ENCODE results near the gene CDH4. TPM values are rescaled to one million over a fixed set of nuclear protein-coding genes. Genes with fewer than 3 reads are reported as not detected.
A peak's percentile ranks its signal among the peaks of the same experiment; 100 is the strongest.
"Not testable (repeated sequence)": the region's sequence is repeated elsewhere in the genome, so short reads cannot be mapped to it uniquely, and the experiment has no call there.

CDH4 gene
- total RNA-seq, 1 donor from 2014 or later, result 0.99 TPM

DNA sequence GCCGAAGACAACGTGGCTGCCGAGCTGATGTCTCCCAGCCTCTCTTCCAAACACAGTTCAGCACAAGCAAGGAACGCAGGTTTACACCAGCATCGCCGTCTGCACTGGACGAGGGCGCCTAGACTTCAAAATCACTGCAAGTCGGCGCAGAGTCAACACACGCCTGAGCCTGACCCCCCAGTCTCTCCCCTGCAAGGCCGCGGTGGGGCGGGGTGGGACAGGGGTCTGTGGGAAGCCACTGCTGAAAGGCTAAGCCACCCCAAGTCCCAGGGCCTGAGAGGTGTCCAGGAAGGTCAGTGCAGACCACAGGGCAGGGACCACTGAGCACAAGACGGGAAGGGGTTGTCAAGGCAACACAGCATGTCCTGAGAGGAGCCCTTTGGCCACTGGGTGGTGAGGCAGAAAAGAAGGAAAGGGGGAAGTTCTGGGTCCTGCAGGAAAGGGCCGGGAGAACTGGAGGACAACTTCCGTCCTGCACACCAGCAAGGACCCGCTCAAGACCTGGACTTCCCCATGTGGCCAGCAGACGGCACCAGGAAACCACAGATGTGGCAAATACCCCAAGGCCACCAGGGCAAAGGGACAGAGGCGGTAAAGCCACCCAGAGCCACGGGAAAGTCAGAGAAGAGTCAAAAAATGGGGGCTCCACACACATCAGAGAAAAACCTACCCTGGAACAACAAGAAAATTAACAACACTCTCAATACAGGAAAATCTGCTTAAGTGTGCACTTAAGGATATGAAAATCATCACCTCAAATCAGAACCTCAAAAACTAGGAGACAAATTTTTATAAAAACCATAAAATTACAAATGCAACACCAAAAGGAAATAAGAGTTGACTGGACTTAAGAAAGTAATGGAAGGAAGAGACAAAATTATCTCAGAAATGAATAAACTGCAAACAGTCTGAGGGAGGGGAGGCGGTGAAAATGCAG is 728.9 kb downstream of the CDH4 start:
- TF ChIP-seq, protein P1, sequence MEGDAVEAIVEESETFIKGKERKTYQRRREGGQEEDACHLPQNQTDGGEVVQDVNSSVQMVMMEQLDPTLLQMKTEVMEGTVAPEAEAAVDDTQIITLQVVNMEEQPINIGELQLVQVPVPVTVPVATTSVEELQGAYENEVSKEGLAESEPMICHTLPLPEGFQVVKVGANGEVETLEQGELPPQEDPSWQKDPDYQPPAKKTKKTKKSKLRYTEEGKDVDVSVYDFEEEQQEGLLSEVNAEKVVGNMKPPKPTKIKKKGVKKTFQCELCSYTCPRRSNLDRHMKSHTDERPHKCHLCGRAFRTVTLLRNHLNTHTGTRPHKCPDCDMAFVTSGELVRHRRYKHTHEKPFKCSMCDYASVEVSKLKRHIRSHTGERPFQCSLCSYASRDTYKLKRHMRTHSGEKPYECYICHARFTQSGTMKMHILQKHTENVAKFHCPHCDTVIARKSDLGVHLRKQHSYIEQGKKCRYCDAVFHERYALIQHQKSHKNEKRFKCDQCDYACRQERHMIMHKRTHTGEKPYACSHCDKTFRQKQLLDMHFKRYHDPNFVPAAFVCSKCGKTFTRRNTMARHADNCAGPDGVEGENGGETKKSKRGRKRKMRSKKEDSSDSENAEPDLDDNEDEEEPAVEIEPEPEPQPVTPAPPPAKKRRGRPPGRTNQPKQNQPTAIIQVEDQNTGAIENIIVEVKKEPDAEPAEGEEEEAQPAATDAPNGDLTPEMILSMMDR (IDR thresholded peaks at IDR 0.05), result peak; percentile 73
- peak overlapping the region; percentile 36 for H3K27ac Mint-ChIP-seq (ENCODE audit: unreplicated experiment)
- no peaks in the 10 kb centered on the region for H3K27me3 Mint-ChIP-seq (ENCODE audit: low read depth)
- no peaks in the 10 kb centered on the region for H3K9me3 Mint-ChIP-seq (ENCODE audit: low read depth)
- H3K36me3 Mint-ChIP-seq (ENCODE audit: low read depth), result peaks cover 2% of the 10 kb centered on the region
- DNase-seq (ENCODE audit: low spot score), result peak; percentile 69
- H3K4me3 Mint-ChIP-seq (ENCODE audit: unreplicated experiment), result no peak overlapping the region
- H3K4me1 Mint-ChIP-seq (ENCODE audit: low read depth), result no peaks in the 10 kb centered on the region

DNA sequence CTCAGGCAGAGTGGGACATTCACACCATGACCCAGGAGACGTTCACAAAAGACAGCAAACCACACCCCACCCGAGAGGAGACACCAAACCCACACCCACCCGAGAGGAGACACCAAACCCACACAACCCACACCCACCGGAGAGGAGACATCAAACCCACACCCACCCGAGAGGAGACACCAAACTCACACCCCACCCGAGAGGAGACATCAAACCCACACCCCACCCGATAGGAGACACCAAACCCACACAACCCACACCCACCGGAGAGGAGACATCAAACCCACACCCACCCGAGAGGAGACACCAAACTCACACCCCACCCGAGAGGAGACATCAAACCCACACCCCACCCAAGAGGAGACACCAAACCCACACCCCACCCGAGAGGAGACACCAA is 729.6 kb downstream of the CDH4 start:
- DNase-seq (ENCODE audit: low spot score); H3K36me3 Mint-ChIP-seq (ENCODE audit: low read depth); H3K27me3 Mint-ChIP-seq (ENCODE audit: low read depth); H3K9me3 Mint-ChIP-seq (ENCODE audit: low read depth); H3K4me3 Mint-ChIP-seq (ENCODE audit: unreplicated experiment); H3K4me1 Mint-ChIP-seq (ENCODE audit: low read depth); H3K27ac Mint-ChIP-seq (ENCODE audit: unreplicated experiment): not testable (repeated sequence)

DNA sequence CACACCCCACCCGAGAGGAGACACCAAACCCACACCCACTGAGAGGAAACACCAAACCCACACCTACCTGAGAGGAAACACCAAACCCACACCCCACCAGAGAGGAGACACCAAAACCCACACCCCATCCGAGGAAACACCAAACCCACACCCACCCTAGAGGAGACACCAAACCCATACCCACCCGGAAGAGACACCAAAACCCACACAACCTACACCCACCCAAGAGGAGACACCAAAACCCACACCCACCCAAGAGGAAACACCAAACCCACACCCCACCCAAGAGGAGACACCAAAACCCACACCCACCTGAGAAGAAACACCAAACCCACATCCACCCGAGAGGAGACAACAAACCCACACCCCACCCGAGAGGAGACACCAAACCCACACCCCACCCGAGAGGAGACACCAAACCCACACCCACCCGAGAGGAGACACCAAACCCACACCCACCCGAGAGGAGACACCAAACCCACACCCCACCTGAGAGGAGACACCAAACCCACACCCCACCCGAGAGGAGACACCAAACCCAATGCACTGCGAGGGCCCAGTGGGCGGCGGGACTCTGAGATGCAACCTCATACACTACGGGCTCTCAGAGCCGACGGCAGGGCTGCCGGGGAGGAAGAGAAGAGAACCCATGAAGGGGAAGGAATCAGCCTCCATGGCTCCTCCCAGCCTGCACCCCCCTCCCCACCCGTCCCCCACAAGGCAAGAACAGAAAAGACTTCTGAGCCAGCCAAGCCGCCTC is 730.3 kb downstream of the CDH4 start:
- no peak overlapping the region for H3K27ac Mint-ChIP-seq (ENCODE audit: unreplicated experiment)
- H3K4me1 Mint-ChIP-seq (ENCODE audit: low read depth), result no peaks in the 10 kb centered on the region
- H3K4me3 Mint-ChIP-seq (ENCODE audit: unreplicated experiment), result no peak overlapping the region
- no peaks in the 10 kb centered on the region for H3K27me3 Mint-ChIP-seq (ENCODE audit: low read depth)
- TF ChIP-seq, protein P1 (IDR thresholded peaks at IDR 0.05), result no peak
- peak; percentile 81 for DNase-seq (ENCODE audit: low spot score)
- peaks cover 9% of the 10 kb centered on the region for H3K36me3 Mint-ChIP-seq (ENCODE audit: low read depth)
- no peaks in the 10 kb centered on the region for H3K9me3 Mint-ChIP-seq (ENCODE audit: low read depth)

DNA sequence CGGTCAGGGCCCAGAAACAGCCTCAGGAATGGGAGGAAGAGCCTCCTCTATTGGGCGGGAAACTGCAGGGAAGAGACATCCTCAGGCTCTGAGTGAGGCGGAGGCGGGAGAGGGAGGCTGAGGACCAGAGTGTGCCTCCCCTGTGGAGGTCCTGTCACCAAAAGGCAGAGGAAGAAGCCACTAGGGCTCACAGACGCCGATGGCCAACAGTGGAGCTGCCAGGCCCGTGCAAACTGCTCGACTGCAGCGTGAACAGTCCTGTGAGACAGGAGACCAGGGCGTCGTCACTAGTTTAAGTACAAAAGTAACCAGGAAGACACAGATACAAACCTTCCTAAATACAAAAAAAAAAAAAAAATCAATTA is 730.9 kb downstream of the CDH4 start:
- no peaks in the 10 kb centered on the region for H3K4me1 Mint-ChIP-seq (ENCODE audit: low read depth)
- no peaks in the 10 kb centered on the region for H3K9me3 Mint-ChIP-seq (ENCODE audit: low read depth)
- H3K27me3 Mint-ChIP-seq (ENCODE audit: low read depth), result no peaks in the 10 kb centered on the region
- no peak overlapping the region for H3K4me3 Mint-ChIP-seq (ENCODE audit: unreplicated experiment)
- peaks cover 10% of the 10 kb centered on the region for H3K36me3 Mint-ChIP-seq (ENCODE audit: low read depth)
- DNase-seq (ENCODE audit: low spot score), result peak; percentile 53
- TF ChIP-seq, protein P1 (IDR thresholded peaks at IDR 0.05), result no peak
- H3K27ac Mint-ChIP-seq (ENCODE audit: unreplicated experiment), result no peak overlapping the region

DNA sequence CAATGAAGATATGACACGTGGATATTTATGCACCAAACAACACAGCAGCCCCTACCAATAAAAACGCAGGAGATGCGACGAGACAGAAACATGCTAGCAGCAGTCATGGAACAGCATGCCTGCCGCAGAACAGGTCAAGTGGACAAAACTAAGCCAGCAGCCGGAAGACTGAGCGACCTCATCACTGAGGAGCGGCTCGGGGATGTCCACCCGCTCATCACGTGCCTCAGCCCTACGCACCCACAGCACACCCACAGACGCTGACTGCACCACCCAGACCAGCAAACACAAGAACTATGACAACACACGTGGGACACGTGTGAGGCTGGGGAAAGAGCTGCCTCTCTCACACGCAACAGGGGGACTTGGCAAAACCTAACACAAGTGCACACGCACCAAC is 731.9 kb downstream of the CDH4 start:
- DNase-seq (ENCODE audit: low spot score), result no peak
- no peaks in the 10 kb centered on the region for H3K4me1 Mint-ChIP-seq (ENCODE audit: low read depth)
- no peak overlapping the region for H3K4me3 Mint-ChIP-seq (ENCODE audit: unreplicated experiment)
- H3K27me3 Mint-ChIP-seq (ENCODE audit: low read depth), result no peaks in the 10 kb centered on the region
- no peak overlapping the region for H3K27ac Mint-ChIP-seq (ENCODE audit: unreplicated experiment)
- H3K36me3 Mint-ChIP-seq (ENCODE audit: low read depth), result peaks cover 10% of the 10 kb centered on the region
- no peaks in the 10 kb centered on the region for H3K9me3 Mint-ChIP-seq (ENCODE audit: low read depth)
- TF ChIP-seq, protein P1 (IDR thresholded peaks at IDR 0.05), result no peak

DNA sequence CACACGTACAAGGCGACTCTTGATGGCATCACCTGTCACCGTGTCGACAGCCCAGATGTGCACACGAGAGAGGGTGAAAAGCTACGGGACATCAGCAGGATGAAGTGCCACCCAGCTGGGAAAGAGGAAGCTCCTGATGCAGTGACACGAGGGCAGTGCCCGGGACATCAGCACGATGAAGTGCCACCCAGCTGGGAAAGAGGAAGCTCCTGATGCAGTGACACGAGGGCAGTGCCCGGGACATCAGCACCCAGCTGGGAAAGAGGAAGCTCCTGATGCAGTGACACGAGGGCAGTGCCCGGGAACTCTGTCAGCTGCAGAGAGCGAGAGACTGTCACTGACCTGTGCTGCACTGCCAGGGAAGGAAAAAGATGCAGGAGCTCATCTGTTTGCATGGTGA is 732.4 kb downstream of the CDH4 start:
- not testable (repeated sequence) for H3K4me1 Mint-ChIP-seq (ENCODE audit: low read depth); H3K36me3 Mint-ChIP-seq (ENCODE audit: low read depth); H3K27me3 Mint-ChIP-seq (ENCODE audit: low read depth); H3K9me3 Mint-ChIP-seq (ENCODE audit: low read depth); H3K27ac Mint-ChIP-seq (ENCODE audit: unreplicated experiment); H3K4me3 Mint-ChIP-seq (ENCODE audit: unreplicated experiment)
- DNase-seq (ENCODE audit: low spot score), result peak; percentile 59
